H4 (cell line): ENCODE data around the gene CLDN9. TPM values are rescaled to one million over a fixed set of nuclear protein-coding genes. Genes with fewer than 3 reads are reported as not detected.
A peak's percentile ranks its signal among the peaks of the same experiment; 100 is the strongest.

Experiments
- DNase-seq: peaks from one replicate; pipeline ENCODE4 v3.0.0-alpha.2; 2015; ENCODE audit warnings: low spot score
- total RNA-seq: library from RNA; depleted of rRNA; stranded (reverse); fragments of >200 nt; shearing (Covaris generic); gene quantifications from 2 replicates; pipeline ENCODE4 v1.2.3, GENCODE V29; 2014; rRNA removed

CLDN9 gene
- not detected in 2 replicates for total RNA-seq

DNA sequence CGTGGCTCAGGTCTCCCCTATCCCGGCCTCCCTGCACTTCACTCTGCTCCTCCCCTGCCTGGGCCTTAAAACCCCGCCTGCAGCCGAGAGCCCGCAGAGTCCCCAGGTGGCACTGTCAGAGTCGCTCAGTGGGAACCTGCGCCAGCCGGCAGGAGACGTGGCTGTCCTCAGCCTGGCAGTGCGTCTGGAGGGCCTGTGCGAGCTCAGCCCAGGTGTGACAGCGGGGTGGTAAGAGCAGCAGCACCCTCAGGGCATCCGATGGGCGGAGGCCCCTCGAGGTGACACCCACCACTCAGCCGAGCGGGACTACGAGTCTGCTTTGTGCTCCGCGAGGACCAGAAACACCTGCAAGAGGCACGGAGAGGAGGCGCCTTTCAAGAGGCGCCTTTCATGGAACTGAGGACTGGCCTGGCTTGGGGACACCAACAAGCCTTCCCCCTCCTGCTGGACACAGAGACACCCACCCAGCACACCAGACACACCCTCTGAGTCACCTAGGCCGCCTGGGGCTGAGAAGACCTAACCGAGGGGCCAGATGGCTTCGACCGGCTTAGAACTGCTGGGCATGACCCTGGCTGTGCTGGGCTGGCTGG, at the start of gene CLDN9:
Gene CLDN9 (plus strand): TSS at position 96 of the 593 bp plus-strand sequence. CDS start 440 bp downstream, at position 536.
- DNase-seq = no peak

GRCh38 chr16:2963074-2963722, 49.5 kb upstream of the CLDN9 start:
- no peak for DNase-seq

DNA sequence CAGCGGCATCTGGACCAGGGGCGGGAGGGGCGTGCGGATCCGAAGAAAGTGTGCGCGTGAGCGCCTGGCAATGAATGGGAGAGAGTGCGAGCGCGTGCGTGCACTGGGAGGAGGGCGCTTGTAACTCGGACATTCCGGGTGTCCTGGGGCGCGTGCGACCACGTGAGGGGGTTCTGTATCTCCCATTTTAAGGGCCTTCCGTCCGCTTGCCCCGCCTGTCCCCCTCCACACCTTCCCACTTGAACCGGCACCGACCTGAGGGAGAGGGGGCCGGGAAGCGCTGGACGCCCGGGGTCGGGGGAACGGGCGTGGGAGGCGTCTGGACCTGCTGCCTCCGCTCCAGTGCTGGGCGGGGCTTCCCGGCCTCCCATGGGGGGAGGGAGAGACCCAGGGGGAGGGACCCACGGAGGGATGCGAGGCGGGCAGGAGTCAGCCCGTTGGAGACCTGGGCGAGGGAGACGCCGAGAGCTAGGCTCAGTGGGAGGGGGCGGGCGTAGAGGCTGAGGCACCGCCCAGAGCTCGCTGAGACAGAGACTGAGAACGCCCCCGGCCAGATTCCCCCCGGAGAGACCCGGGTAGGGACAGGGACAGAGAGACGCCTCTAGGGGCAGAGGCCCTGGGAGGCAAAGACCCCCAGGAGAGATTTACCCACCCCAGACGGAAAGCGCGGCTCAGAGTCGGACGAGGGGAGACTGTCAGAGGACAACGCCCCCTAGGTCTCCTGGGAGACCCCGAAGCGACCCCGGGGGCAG, 48.8 kb upstream of the CLDN9 start, which contains the start of gene KREMEN2:
Gene KREMEN2 (plus strand): TSS at position 553 of the 752 bp plus-strand sequence. CDS start 246 bp downstream, outside the sequence.
- DNase-seq = peak; percentile 71

DNA sequence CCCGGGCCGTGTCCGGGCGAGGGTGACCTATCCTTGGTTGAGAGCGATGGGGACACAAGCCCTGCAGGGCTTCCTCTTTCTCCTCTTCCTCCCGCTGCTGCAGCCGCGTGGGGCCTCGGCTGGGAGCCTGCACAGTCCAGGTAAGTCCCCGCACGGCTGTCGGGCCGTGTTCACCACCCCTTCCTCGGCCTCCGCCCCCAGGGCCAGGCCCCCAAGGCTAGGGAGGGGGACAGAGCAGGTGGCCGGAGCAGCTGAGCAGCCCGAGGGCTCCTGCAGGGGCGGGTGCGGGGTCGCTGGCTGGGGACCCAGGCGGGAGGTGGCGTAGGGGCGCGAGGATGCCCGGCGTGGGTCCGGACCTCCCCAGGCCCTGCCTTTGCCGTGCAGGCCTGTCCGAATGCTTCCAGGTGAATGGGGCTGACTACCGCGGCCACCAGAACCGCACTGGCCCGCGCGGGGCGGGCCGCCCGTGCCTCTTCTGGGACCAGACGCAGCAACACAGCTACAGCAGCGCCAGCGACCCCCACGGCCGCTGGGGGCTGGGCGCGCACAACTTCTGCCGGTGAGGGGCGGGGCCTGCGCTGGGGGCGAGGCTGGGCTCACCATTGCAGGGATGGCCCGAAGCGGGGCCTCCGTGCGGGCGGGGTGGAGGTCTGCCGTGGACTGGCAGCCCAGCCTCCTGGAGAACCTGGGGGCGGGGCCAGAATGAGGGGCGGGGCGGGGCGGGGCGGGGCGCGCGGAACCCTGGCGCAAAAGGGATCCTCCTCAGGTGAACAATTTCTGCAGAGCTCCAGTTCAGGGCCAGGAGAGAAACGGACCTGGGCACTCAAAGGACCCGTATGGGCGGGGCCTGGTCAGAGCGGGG, 48.0 kb upstream of the CLDN9 start:
- DNase-seq = peak; percentile 72

GRCh38 chr16:2966043-2966807, 46.5 kb upstream of the CLDN9 start:
- no peak for DNase-seq

DNA sequence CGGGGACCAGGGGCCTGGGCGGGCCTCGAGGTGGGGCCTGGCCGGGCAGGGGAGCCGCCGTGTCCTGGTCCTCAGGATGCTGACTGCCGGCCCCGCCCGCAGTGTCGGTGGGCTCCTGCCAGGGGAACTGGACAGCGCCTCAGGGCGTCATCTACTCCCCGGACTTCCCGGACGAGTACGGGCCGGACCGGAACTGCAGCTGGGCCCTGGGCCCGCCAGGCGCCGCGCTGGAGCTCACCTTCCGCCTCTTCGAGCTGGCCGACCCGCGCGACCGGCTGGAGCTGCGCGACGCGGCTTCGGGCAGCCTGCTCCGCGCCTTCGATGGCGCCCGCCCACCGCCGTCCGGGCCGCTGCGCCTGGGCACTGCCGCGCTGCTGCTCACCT, 45.9 kb upstream of the CLDN9 start:
- no peak for DNase-seq

- no peak for DNase-seq
Observed at GRCh38 chr16:2967211-2967631, 45.5 kb upstream of the CLDN9 start.

DNA sequence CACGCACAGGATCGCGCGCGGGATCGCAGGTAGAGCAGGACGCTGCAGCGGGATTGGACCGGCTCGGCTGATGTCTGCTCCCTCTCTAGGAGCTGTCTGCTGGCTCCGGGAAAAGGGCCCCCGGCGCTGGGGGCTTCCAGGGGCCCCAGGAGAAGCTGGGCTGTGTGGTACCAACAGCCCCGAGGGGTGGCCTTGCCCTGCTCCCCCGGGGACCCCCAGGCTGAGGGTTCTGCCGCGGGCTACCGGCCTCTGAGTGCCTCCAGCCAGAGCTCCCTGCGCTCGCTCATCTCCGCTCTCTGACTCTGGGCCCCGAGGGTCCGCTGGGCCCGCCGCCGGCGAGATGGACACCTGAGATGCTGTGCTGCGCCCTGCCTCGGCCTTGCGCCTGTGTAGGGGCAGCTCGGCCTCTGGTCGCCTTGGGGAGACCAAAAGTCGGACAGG, 45.0 kb upstream of the CLDN9 start:
- no peak for DNase-seq

DNA sequence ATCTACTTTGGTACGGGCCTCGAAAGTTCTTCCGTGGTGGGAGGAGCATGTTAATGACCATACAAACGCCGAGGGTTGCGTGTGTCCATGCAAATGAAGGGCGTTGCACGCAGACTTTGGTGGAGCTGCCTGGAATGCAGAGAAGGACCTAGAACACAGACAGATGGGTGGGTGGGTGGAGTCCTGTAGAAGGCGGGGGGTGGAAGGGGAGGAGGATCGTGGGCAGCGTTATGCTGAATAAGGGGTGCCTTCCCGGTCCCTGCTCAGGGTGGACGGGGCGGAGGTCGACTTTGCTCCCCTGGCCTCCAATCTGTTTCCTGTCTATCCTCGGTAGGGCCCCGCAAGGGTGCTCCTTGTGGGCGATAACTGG, 44.4 kb upstream of the CLDN9 start:
- DNase-seq = no peak

GRCh38 chr16:2968738-2969544, 43.8 kb upstream of the CLDN9 start, which contains the start of gene PAQR4:
Gene PAQR4 (plus strand): TSS chr16:2969348. CDS start chr16:2969675, 327 bp downstream.
- peak; percentile 69 for DNase-seq

GRCh38 chr16:2969545-2970521, 42.9 kb upstream of the CLDN9 start:
- peak; percentile 50 for DNase-seq

DNA sequence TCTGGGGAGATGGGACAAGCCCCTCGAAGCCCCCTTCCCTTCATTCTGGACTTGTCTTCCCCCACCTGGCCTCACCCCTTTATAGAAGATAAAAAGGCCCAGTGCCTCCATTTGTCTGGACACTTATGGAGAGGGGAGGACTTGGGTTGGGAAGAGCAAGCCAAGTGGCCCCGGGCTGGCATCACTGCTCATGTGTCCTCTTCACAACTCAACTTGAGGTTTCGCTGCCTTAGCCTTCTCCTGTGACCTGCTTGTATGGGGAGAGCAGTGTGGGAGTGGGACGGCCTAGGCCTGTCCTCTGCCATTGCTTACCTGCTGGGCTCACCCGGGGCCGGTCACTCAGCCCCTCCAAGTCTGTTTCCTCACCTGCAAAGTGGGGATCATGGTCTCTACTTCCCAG, 42.2 kb upstream of the CLDN9 start:
- DNase-seq = no peak

GRCh38 chr16:2971134-2971984, 41.4 kb upstream of the CLDN9 start:
- no peak for DNase-seq

DNA sequence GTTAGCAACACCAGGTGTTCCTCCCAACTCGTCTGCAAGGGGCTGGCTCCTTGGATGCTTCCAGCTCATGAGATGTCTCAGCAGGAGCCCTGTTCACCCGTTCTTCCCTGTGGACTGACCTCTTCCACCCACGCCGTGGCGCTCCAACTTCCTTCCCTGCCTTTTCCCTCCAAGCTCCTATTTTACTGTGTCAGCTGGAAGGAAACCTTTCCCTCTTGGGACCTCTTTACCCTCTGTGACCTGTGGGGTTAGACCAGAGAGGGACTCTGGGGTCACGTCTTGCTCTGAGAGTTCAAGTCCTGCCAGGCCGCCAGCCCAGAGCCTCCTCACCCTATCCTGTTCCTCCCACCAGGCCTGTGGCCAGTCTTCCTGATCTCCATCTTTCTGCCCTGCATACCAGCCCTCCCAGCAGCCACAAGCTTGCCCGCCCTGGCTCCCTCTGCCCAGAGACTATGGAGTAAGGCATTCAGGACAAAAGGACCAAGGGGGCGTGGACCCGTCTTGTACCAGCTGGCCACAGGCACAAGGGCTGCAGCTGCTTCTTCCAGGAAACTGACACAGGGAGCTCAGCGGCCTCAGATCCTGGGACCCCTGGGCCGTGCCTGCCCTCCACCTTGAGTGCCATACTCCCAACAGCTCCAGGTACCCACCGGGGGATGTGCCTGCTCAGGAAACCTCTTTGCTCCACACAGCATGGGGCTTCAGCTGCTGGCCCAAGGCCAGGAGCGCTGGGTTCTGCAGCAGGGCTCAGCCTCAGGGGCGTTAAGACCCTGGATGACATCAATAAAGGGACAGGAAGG, 40.5 kb upstream of the CLDN9 start:
- DNase-seq = no peak

- no peak for DNase-seq
Observed at GRCh38 chr16:2973093-2973492, 39.6 kb upstream of the CLDN9 start.

DNA sequence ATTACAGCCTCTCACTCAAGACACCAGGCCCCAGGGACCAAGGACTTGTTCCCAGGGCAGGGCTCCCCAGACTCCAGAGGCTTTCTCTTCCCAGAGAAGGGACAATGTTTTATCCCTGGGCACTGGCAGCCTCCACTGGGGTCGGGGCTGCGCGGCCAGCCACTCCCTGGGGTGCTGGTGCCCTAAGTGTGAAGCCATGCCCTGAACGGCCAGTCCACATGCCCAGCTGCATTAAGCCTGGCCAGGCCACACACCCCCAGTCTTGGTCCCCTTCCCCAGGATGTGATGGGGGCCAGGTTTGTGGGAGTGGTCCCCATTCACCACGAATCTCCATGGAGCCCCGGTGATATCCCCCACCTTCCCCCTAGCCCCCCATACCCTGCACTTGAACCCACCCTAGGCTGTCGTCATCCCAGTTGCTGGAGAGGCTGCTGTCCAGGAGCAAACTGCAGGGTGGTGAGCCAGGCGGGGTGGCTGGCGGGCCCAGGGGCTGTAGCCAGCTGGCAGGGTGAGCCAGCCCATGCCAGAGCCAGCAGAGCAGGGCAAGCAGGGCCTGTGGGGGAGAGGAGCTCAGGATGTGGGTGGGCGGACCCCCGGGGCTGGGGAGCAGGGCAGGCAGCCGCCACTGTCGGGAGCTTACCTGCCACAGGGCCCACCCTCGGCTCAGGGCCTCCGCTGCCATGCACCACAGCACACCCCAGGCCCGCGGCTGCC, 39.0 kb upstream of the CLDN9 start:
- DNase-seq = no peak
